Cortex of kidney (tissue), 1 donor: Measurements from ENCODE around the gene AOPEP.

Experiments used
- DNase-seq: peaks from one replicate; lab custom pipeline; 2025; lab: John Stamatoyannopoulos, UW

The AOPEP gene

GRCh38 chr9:95032580-95033341 is 306.3 kb downstream of the AOPEP start:
- DNase-seq: no peak

- no peak for DNase-seq
Observed at GRCh38 chr9:95035846-95036245, 309.3 kb downstream of the AOPEP start.

GRCh38 chr9:95036676-95037075 is 310.2 kb downstream of the AOPEP start:
- DNase-seq: no peak

- no peak for DNase-seq
Observed at GRCh38 chr9:95037789-95038521, 311.5 kb downstream of the AOPEP start.

- no peak for DNase-seq
Observed at GRCh38 chr9:95038666-95039065, 312.2 kb downstream of the AOPEP start.

GRCh38 chr9:95040106-95040505 is 313.6 kb downstream of the AOPEP start:
- no peak for DNase-seq

- DNase-seq: no peak
Observed at GRCh38 chr9:95043826-95044225, 317.3 kb downstream of the AOPEP start.

GRCh38 chr9:95044731-95045508 is 318.4 kb downstream of the AOPEP start:
- no peak for DNase-seq

GRCh38 chr9:95045751-95046150 is 319.3 kb downstream of the AOPEP start:
- DNase-seq: no peak

- DNase-seq: no peak
Observed at GRCh38 chr9:95047452-95048224, 321.1 kb downstream of the AOPEP start.

- DNase-seq: no peak
Observed at GRCh38 chr9:95048225-95049087, 322.0 kb downstream of the AOPEP start.

GRCh38 chr9:95049761-95050160 is 323.3 kb downstream of the AOPEP start:
- no peak for DNase-seq

GRCh38 chr9:95053611-95054570 is 327.4 kb downstream of the AOPEP start:
- DNase-seq: no peak

GRCh38 chr9:95055334-95055850 is 328.9 kb downstream of the AOPEP start:
- DNase-seq: no peak

GRCh38 chr9:95055851-95056551 is 329.5 kb downstream of the AOPEP start:
- no peak for DNase-seq

GRCh38 chr9:95057101-95057500 is 330.6 kb downstream of the AOPEP start:
- DNase-seq: no peak

GRCh38 chr9:95058121-95058785 is 331.8 kb downstream of the AOPEP start:
- no peak for DNase-seq

GRCh38 chr9:95058795-95059386 is 332.4 kb downstream of the AOPEP start:
- no peak for DNase-seq
